H1 (cell line): Measurements from ENCODE around the gene GJE1.

Source experiments
- CREB1 ChIP-seq: IDR thresholded peaks from 2 replicates; pipeline ENCODE4 v1.6.1; 2012; ENCODE audit warnings: inconsistent platforms
- EGR1 ChIP-seq: IDR thresholded peaks from 2 replicates; pipeline ENCODE4 v1.6.1; 2011; ENCODE audit warnings: low read depth, low read length, borderline replicate concordance
- RXRA ChIP-seq: IDR thresholded peaks from 2 replicates; pipeline ENCODE4 v1.6.1; 2011; ENCODE audit warnings: low read depth, mild to moderate bottlenecking, low read length, moderate library complexity; ENCODE audit not compliant: insufficient read depth
- TF ChIP-seq, protein P1 (sequence below), 3 experiments: IDR thresholded peaks; 1 replicate in 2 of 3; 2 replicates in 1 of 3; pipeline versions ENCODE4 v1.5.1 to v1.6.1; 2011; ENCODE audit warnings: low read length in 3 of 3, mild to moderate bottlenecking in 3 of 3, inconsistent platforms in 2 of 3, low read depth in 1 of 3, moderate library complexity in 1 of 3; ENCODE audit not compliant: insufficient read depth in 1 of 3; ENCODE audit errors: control extremely low read depth in 1 of 3

DNA sequence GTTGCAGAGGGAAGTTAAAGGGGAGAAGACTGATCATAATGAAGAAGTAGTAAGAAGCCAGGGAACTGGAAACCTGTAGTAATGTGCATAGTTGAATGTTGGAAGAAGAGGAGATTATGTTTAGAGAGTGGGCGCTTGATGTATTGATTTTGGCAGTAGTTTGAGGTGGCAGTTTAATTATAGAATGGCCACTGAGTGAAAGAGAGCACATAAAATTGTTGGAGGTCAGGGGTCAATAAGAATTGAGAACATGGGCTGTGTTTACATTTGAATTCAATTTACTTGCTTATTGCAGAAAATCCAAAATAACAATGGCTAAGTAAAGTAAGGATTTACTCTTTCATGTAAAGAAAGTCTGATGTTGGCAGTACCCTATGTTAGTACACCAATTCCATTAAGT is 30.1 kb downstream of the GJE1 start:
- TF ChIP-seq EGR1, result no peak
- TF ChIP-seq, protein P1, sequence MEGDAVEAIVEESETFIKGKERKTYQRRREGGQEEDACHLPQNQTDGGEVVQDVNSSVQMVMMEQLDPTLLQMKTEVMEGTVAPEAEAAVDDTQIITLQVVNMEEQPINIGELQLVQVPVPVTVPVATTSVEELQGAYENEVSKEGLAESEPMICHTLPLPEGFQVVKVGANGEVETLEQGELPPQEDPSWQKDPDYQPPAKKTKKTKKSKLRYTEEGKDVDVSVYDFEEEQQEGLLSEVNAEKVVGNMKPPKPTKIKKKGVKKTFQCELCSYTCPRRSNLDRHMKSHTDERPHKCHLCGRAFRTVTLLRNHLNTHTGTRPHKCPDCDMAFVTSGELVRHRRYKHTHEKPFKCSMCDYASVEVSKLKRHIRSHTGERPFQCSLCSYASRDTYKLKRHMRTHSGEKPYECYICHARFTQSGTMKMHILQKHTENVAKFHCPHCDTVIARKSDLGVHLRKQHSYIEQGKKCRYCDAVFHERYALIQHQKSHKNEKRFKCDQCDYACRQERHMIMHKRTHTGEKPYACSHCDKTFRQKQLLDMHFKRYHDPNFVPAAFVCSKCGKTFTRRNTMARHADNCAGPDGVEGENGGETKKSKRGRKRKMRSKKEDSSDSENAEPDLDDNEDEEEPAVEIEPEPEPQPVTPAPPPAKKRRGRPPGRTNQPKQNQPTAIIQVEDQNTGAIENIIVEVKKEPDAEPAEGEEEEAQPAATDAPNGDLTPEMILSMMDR (IDR thresholded peaks at IDR 0.05; ENCODE audit: control extremely low read depth in 1 of 3, insufficient read depth in 1 of 3, low read depth in 1 of 3, low read length in 3 of 3), result no peak
- no peak for TF ChIP-seq RXRA
- no peak for TF ChIP-seq CREB1
